ENCODE data around the gene UCP3. TPM values are rescaled to one million over a fixed set of nuclear protein-coding genes. Genes with fewer than 3 reads are reported as not detected.
A peak's percentile ranks its signal among the peaks of the same experiment; 100 is the strongest.

Gene UCP3
- total RNA-seq, 2 experiments from 2014 or later: 2.5 to 3.2 TPM

DNA sequence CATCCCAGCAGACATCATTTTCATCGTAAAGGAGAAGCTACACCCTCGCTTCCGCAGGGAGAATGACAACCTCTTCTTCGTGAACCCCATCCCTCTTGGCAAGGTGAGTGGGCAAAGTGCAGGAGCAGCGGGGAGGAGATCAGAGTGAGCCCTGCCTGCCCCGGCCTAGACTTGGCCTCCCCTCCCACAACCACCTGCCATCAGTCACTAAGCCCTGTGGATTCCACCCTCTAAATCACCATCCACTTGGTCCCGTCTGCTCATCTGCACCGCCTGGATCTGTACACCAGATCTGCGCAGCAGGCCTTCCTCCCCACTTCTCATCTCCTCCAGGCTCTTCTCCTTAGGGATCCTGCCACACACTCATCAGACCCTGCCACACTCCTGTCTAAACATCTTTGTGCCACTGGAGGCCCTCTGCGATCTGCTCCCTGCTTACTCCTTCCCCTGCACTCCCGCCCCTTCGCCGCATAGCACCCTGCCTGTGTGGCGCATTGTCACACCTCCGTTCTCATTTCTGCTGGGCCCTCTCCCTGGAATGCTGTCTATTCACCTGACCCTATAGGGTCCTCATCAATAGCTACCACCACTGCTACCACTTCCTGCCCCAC is 40.4 kb downstream of the UCP3 start:
- no peak for DNase-seq
- ChIA-PET POLR2A (no interaction called here), CTCF (interaction anchor here (2.4 kb wide), 1 partner anchor 12 kb away, joined by 11 read pairs; no protein-coding TSS in a partner anchor)
- Mint-ChIP-seq H3K4me3 (no peak overlapping the region), H3K36me3 (ENCODE audit: low read depth) (peaks cover 11% of the 10 kb centered on the region), H3K4me1 (peaks cover 66% of the 10 kb centered on the region), H3K9me3 (no peaks in the 10 kb centered on the region), H3K27ac (peak overlapping the region; percentile 32), H3K27me3 (no peaks in the 10 kb centered on the region)

DNA sequence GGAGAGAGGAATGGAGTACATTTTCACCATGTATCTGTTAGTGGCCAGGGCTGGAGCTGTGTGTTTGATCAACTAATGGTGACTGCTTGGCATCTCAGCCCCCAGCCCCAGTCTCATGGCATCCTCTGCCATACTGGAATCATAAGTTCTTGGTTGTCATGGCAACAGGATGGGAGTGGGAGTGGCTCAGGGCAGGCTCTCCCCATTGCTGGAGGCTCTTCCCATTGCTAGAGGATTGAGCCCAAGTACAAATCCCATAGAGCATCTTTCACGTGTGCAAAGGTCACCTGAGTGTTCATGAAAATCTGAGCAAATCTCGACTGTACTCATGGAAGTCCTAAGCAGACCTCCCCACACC is 43.1 kb downstream of the UCP3 start:
- Mint-ChIP-seq H3K4me3 (no peak overlapping the region), H3K9me3 (no peaks in the 10 kb centered on the region), H3K27me3 (no peaks in the 10 kb centered on the region), H3K36me3 (ENCODE audit: low read depth) (no peaks in the 10 kb centered on the region), H3K27ac (no peak overlapping the region), H3K4me1 (peaks cover 40% of the 10 kb centered on the region)
- ChIA-PET POLR2A (no interaction called here), CTCF (interaction anchor here (0.9 to 2.6 kb wide), 3 partner anchors 9 to 29 kb away, joined by 3 to 7 read pairs (median 3); no protein-coding TSS in a partner anchor)
- DNase-seq: no peak

- ChIA-PET CTCF (interaction anchor here (1.4 to 2.6 kb wide), 3 partner anchors 9 to 484 kb away, joined by 3 to 7 read pairs (median 6); no protein-coding TSS in a partner anchor), POLR2A (no interaction called here)
- Mint-ChIP-seq H3K4me1 (peaks cover 35% of the 10 kb centered on the region), H3K27me3 (no peaks in the 10 kb centered on the region), H3K9me3 (no peaks in the 10 kb centered on the region), H3K36me3 (ENCODE audit: low read depth) (no peaks in the 10 kb centered on the region), H3K4me3 (peak overlapping the region; percentile 5), H3K27ac (no peak overlapping the region)
- no peak for DNase-seq
Measured at GRCh38 chr11:73965076-73965763, 43.7 kb downstream of the UCP3 start.

DNA sequence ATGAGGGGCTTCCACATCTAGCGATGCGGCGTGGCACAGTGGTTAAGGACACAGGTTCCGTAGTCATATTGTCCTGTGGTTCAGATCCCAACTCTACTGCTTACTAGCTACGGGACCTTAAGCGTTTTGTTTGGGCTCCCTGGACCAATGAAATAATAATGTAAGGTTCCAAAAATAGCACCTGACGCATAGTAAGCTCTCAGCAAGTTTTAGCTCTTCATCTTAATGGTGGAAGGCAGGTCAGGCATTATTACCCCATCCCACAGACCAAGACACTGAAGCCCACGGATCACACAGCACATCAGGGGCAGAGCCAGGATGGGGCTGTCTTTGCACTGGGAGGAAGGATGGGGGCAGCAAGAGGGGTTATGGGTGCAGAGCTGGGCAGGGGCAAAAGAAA is 45.0 kb downstream of the UCP3 start:
- H3K36me3 Mint-ChIP-seq (ENCODE audit: low read depth): no peaks in the 10 kb centered on the region
- DNase-seq: no peak
- no peaks in the 10 kb centered on the region for H3K27me3 Mint-ChIP-seq
- H3K4me1 Mint-ChIP-seq: peaks cover 21% of the 10 kb centered on the region
- no peaks in the 10 kb centered on the region for H3K9me3 Mint-ChIP-seq
- ChIA-PET CTCF (interaction anchor here (0.5 to 2.6 kb wide), 13 partner anchors 11 to 485 kb away, joined by 3 to 7 read pairs (median 4); no protein-coding TSS in a partner anchor), POLR2A (no interaction called here)
- H3K4me3 Mint-ChIP-seq: no peak overlapping the region
- H3K27ac Mint-ChIP-seq: peak overlapping the region; percentile 60

DNA sequence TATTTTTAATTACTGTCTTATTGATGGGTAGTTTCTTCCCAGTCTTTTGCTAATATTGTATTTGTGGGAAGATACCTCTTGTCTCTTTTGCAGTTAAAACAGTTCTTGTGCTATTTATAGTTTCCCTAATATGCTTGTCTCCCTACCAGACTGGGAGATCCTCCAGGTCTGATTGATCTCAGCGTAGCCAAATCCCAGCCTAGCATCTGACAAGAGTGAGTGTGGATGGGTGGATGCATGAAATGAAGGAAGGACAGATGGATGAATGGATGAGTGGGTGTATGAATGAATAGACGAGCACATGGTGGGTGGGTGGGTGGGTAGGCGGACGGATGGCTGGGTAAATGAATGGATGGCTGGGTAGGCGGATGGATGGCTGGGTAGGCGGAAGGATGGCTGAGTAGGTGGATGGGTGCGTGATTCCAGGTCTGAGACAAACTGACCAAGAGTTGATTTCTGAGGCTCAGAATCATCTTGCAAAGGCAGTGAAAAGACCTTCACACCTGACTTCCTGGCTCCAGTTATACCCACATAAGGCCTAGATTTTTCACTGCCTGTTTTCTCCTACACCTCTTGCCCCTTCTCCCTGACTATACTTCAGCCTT is 46.7 kb downstream of the UCP3 start:
- H3K27ac Mint-ChIP-seq: no peak overlapping the region
- no peak overlapping the region for H3K4me3 Mint-ChIP-seq
- H3K9me3 Mint-ChIP-seq: no peaks in the 10 kb centered on the region
- H3K4me1 Mint-ChIP-seq: peaks cover 17% of the 10 kb centered on the region
- H3K27me3 Mint-ChIP-seq: peaks cover 5% of the 10 kb centered on the region
- POLR2A ChIA-PET: no interaction called here
- CTCF ChIA-PET: interaction anchor here (0.6 to 2.3 kb wide), 4 partner anchors 9 to 220 kb away, joined by 3 to 10 read pairs (median 3); no protein-coding TSS in a partner anchor
- no peaks in the 10 kb centered on the region for H3K36me3 Mint-ChIP-seq (ENCODE audit: low read depth)
- no peak for DNase-seq

- Mint-ChIP-seq H3K4me1 (peaks cover 17% of the 10 kb centered on the region), H3K9me3 (no peaks in the 10 kb centered on the region), H3K4me3 (no peak overlapping the region), H3K27ac (no peak overlapping the region), H3K36me3 (ENCODE audit: low read depth) (no peaks in the 10 kb centered on the region), H3K27me3 (peaks cover 8% of the 10 kb centered on the region)
- ChIA-PET CTCF (interaction anchor here (0.6 to 2.3 kb wide), 3 partner anchors 19 to 114 kb away, joined by 3 to 10 read pairs (median 3); no protein-coding TSS in a partner anchor), POLR2A (no interaction called here)
- DNase-seq: no peak
Measured at GRCh38 chr11:73961321-73961720, 47.6 kb downstream of the UCP3 start.

DNA sequence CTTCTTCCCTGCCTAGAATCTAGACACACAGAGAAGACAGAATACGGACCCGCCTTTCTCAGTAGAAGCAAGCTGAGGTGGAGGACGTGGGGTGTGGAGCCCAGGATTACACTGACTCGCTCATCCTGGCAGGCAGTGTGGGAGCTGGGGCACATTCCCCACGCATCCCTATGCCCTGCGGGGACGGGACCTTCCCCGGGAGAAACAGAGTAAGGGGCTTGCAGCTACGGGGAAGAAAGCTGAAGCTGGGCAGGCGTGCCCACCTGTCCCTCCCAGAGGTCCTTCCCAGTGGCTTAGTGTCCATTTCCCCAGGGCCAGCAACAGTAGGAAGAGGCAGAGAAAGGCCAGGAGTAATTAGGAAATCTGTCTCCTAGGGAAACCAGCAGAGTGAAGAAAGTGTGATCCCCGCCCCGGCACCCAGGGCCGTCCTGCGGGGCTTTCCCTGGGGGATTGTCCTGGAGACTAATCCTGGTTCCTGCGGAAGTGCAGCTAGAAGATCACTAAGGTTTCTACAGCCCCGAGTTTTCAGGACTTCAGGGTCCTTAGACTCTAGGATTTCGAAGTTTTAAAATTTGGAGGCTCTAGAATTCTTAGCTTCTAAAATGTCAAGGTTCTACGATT is 50.3 kb downstream of the UCP3 start:
- ChIA-PET POLR2A (no interaction called here), CTCF (no interaction called here)
- Mint-ChIP-seq H3K27me3 (peaks cover 12% of the 10 kb centered on the region), H3K27ac (no peak overlapping the region), H3K36me3 (ENCODE audit: low read depth) (no peaks in the 10 kb centered on the region), H3K4me1 (peaks cover 4% of the 10 kb centered on the region), H3K4me3 (no peak overlapping the region), H3K9me3 (no peaks in the 10 kb centered on the region)
- DNase-seq: no peak

- Mint-ChIP-seq H3K36me3 (ENCODE audit: low read depth) (no peaks in the 10 kb centered on the region), H3K4me1 (peaks cover 4% of the 10 kb centered on the region), H3K9me3 (no peaks in the 10 kb centered on the region), H3K27me3 (peaks cover 12% of the 10 kb centered on the region), H3K27ac (no peak overlapping the region), H3K4me3 (no peak overlapping the region)
- CTCF ChIA-PET: interaction anchor here (0.6 to 1.2 kb wide), 3 partner anchors 13 to 332 kb away, joined by 3 read pairs; no protein-coding TSS in a partner anchor
- POLR2A ChIA-PET: no interaction called here
- no peak for DNase-seq
Measured at GRCh38 chr11:73957654-73958361, 51.1 kb downstream of the UCP3 start.

- Mint-ChIP-seq H3K36me3 (ENCODE audit: low read depth) (no peaks in the 10 kb centered on the region), H3K9me3 (no peaks in the 10 kb centered on the region), H3K4me1 (peaks cover 4% of the 10 kb centered on the region), H3K27me3 (peaks cover 12% of the 10 kb centered on the region), H3K27ac (no peak overlapping the region), H3K4me3 (no peak overlapping the region)
- CTCF ChIA-PET: interaction anchor here (0.6 to 1.2 kb wide), 6 partner anchors 9 to 331 kb away, joined by 3 read pairs; no protein-coding TSS in a partner anchor
- POLR2A ChIA-PET: no interaction called here
- DNase-seq: no peak
Measured at GRCh38 chr11:73956876-73957653, 51.8 kb downstream of the UCP3 start.

DNA sequence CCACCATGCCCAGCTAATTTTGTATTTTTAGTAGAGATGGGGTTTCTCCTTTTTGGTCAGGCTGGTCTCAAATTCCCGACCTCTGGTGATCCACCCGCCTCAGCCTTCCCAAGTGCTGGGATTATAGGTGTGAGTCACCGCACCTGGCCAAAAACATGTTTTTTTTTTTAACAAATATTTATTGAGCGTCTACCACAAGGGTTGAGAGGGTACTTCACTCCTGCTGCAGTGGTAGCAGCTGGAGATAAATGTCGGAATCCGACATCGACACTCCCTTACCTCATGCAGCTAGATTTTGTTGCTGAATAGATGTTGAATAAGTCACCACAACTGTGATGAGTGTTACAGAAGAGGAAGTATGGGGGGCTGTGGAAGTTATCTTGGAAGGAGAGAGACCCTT is 57.1 kb downstream of the UCP3 start:
- peaks cover 6% of the 10 kb centered on the region for H3K27me3 Mint-ChIP-seq
- POLR2A ChIA-PET: no interaction called here
- no peaks in the 10 kb centered on the region for H3K4me1 Mint-ChIP-seq
- CTCF ChIA-PET: no interaction called here
- no peak for DNase-seq
- no peaks in the 10 kb centered on the region for H3K9me3 Mint-ChIP-seq
- H3K27ac Mint-ChIP-seq: no peak overlapping the region
- no peak overlapping the region for H3K4me3 Mint-ChIP-seq
- no peaks in the 10 kb centered on the region for H3K36me3 Mint-ChIP-seq (ENCODE audit: low read depth)

GRCh38 chr11:73950869-73951710 is 57.8 kb downstream of the UCP3 start, which contains the start of gene DNAJB13:
Gene DNAJB13, plus strand, starts transcription at chr11:73951026. Its CDS starts 44 bp downstream, at chr11:73951070.
- Mint-ChIP-seq H3K9me3 (no peaks in the 10 kb centered on the region), H3K27ac (no peak within 1 kb of the TSS), H3K27me3 (peaks cover 2% of the 10 kb centered on the region), H3K4me1 (no peaks in the 10 kb centered on the region), H3K36me3 (ENCODE audit: low read depth) (no peaks in the 10 kb centered on the region), H3K4me3 (no peak within 1 kb of the TSS)
- CTCF ChIA-PET: no interaction called here
- POLR2A ChIA-PET: no interaction called here
- peak; percentile 42 for DNase-seq

Measured in activated CD4-positive, alpha-beta T cell treated with anti-CD3 and anti-CD28 coated beads, Interleukin-2, amount 10 ng/mL, durations not matched to agents 7 days and 5 days (primary cell).